ENCODE data around the gene MFNG.
A peak's percentile ranks its signal among the peaks of the same experiment; 100 is the strongest.

Gene MFNG

GRCh38 chr22:37511395-37512104 is 25.4 kb upstream of the MFNG start:
- no peak for DNase-seq (ENCODE audit: low read depth)

DNA sequence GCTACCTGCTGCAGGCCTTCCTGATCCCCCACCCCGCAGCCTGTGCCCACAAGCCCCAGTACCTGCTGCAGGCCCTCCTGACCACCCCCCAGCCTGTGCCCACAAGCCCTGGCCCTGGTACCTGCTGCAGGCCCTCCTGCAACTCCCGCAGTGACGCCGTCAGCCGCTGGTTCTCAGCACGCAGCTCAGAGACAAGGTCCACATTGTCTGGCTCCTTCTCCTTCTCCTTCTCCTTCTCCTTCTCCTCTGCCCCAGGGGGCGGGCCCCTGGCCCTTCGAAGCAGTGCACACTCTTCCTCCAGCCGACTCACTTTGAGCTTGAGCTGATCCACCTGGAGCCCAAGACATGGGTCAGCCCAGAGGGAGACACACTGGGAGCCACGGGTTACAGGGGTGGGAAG is 23.9 kb upstream of the MFNG start:
- DNase-seq (ENCODE audit: low read depth): no peak

GRCh38 chr22:37509059-37509860 is 23.1 kb upstream of the MFNG start:
- DNase-seq (ENCODE audit: low read depth): no peak

GRCh38 chr22:37508431-37508992 is 22.3 kb upstream of the MFNG start:
- DNase-seq (ENCODE audit: low read depth): no peak

DNA sequence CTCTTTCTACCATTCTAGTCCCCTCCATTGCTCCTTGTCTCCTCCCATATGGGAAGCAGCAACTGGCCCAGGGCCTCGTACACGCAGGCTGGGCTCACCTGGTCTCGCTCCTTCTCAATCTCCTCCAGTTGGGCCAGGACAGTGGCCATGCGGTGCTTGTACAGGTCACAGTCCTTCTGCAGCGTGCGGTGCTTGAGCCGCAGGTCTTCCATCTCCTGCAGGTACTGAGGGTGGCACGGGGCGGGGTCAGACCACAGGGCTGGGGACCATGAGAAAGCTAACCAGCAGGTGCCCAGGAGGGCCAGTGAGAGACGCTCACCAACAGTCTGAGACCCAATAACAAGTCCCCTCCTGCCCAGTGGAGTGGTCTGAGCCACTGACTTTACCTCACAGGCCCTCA is 21.5 kb upstream of the MFNG start:
- no peak for DNase-seq (ENCODE audit: low read depth)

GRCh38 chr22:37505989-37506388 is 19.8 kb upstream of the MFNG start:
- DNase-seq (ENCODE audit: low read depth): no peak

- no peak for DNase-seq (ENCODE audit: low read depth)
Observed at GRCh38 chr22:37505565-37505964, 19.4 kb upstream of the MFNG start.

GRCh38 chr22:37504964-37505363 is 18.8 kb upstream of the MFNG start:
- no peak for DNase-seq (ENCODE audit: low read depth)

GRCh38 chr22:37503850-37504249 is 17.7 kb upstream of the MFNG start:
- DNase-seq (ENCODE audit: low read depth): peak; percentile 42

- no peak for DNase-seq (ENCODE audit: low read depth)
Observed at GRCh38 chr22:37503183-37503683, 17.0 kb upstream of the MFNG start.

GRCh38 chr22:37502342-37503182 is 16.4 kb upstream of the MFNG start:
- no peak for DNase-seq (ENCODE audit: low read depth)

DNA sequence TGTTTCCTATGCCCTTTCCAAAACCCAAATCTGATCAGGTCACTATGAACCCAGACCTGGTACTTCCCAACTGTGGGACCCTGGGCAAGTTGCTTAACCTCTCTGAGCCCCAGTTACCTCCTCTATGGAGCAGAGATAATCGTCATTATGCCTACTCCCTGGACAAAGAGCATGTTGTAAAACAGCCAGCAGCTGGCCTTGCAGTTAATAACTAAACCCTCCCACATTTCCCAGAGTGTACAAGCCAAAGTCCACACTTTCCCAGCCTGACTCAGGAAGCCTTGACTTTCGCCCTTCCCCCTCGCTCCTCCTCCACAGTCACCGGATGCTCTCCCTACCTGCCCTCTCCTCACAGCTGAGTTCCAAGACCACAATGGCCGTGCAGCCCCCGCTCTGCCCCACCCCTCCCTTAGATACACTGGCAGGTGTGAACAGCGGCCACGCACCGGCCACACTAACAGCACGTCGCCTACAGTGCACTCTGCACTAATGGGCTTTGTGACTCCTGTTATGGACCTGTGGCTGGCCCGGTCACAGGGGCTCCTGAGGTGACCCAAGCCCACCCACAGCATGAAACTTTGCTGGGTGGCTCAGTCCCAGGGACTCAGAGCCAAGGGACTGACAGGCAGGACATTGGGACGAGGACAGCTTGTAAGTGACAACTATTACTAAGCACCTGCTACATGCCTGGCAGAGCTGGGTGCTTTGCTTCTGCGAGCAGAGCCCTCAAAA is 15.6 kb upstream of the MFNG start:
- peak; percentile 97 for DNase-seq (ENCODE audit: low read depth)

DNA sequence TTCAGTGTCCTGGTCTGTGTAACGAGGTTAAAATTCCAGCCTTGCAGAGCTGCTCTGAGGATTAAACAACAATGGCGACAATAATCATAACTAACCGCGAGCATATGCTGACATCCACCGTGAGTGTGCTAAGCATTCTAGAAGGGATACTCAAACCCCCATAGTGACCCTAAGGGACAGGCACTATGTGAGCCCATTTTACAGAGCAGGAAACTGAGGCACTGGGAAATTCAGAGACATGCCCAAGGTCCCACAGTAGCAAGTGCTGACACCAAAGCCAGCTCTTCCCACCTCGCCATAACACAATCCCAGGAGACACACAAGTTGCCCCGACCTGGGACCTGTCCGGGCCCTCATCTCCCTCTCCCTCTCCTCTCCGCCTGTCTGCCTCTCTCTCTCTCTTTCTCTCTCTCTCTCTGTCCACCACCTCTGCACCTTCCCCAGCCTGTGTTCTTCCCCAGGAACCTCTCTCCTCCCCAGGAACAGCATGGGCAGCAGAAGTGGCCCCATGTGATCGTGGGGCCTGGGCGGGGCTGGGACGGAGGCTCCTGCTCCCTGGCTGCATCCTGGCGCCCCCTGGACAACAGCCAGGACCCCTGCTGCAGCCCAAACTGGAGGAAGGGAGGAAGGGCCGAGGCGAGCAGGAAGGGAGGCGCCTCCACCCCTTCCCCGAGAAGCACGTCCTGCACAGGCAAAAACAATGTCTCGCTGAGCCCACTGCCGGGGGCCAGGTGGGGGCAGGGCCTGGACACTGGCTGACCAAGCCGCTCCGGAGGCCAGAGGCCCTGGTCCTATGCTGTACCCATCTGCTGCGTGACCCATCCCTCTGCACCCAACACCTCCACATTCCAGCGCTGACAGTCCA is 14.8 kb upstream of the MFNG start:
- DNase-seq (ENCODE audit: low read depth): no peak

- no peak for DNase-seq (ENCODE audit: low read depth)
Observed at GRCh38 chr22:37499789-37500540, 13.8 kb upstream of the MFNG start.

DNA sequence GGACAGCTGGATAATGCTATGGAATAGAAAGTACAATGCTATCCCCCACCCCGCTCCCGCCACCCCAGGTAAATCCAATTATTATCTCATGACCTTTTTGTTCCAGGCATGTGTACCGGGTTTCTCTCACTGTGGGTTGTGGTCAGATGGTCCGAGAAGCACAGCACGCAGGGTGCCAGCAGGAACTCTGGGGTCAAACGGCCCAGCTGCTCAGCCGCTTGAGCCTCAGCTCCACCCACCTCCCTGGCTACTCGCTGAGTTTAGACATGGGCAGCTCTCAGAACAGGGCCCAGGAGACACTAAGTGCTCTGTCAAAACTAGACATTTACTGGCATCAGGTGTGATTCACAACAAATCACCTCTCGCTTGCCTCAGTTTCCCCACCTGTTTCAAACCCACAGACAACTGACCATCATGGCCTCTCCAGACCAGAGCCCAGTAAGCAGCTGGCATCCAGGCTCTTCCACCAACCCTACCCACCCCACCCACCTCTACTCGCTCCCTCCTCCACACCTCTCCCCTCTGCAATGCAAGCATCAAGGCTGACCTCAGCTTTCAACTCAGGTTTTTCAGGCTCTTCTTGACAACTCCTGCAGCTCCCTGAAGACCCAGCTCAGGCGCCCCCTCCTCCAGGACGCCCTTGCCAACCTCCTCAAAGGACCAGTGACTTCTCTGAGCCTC is 13.0 kb upstream of the MFNG start:
- DNase-seq (ENCODE audit: low read depth): peak; percentile 27

DNA sequence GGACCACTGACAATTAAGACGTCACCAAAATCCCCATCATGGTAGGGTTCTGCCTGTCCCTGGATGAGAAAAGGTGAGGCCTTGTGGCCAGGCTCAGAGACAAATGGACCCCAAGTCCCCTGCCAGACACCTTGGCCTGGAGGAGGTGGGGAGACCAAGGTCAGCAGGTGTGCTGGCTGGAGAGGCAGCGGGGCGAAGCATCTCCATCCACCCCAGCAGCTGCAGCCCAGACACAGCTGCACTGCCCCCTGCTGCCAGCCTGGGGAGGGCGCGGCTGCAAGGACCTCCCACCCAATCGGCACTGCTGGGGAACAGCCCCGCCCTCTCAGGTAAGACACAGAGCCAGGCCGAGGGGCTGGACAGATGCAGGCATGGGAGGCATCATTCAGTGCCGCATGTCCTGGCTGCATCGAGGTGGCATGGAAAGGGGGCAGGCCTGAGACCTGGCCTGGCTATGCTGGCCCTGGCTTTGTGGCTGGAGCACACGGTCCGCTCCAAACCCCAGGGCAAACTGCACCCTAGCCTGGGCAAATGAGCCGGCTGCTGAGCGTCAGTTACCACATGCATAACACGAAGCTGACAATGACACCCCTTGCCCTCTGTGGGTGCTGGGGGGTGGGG is 12.2 kb upstream of the MFNG start:
- no peak for DNase-seq (ENCODE audit: low read depth)

- DNase-seq (ENCODE audit: low read depth): peak; percentile 97
Observed at GRCh38 chr22:37497062-37497599, 10.9 kb upstream of the MFNG start.

DNA sequence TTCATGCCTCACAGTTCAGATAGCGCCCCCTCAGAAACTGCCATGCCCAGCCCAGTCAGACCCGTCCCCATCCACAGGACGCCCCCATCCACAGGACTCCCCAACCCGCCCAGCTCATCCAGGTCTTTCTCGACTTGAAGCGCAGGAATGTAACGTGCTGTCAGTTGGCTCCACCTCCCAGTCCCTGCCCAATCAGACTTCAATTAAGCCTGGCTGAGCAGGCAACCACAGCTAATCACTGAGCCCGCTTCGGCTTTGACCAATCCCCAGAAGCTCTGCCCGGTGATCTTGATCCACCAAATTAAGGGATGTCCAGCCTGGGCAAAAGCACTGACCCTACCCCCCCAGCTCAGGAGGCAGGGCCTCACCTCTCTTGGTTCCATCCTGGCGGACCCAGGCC is 10.5 kb upstream of the MFNG start:
- peak; percentile 91 for DNase-seq (ENCODE audit: low read depth)

All from amniotic epithelial cell (primary cell).